OCI-LY7 (cell line): ENCODE results near the gene SUDS3. TPM values are rescaled to one million over a fixed set of nuclear protein-coding genes. Genes with fewer than 3 reads are reported as not detected.

Experiments used
- BruUV-seq: library from RNA; stranded (reverse); fragments of 400-500 nt; replicated peaks from 2 replicates; lab custom pipeline; 2021; lab: Mats Ljungman, UMichigan
- CTCF ChIA-PET: fragments of 300-600 bp; sonication (Branson Sonifier 250); formaldehyde crosslinking; loops from one replicate; lab custom pipeline; 2022; ENCODE audit warnings: antibody characterized with exemption; ENCODE audit not compliant: unreplicated experiment; lab: Charles Lee
- POLR2A ChIA-PET: fragments of 300-600 bp; sonication (Branson Sonifier 250); formaldehyde crosslinking; loops from one replicate; lab custom pipeline; 2022; ENCODE audit warnings: antibody characterized with exemption; lab: Charles Lee
- DNase-seq: peaks from one replicate; pipeline ENCODE4 v3.0.0-alpha.2; 2015; ENCODE audit warnings: low spot score
- H2AFZ ChIP-seq: fragments of 200-600 bp; sonication (generic), shearing (Covaris generic); 2 replicates; pipeline ENCODE4 v1.6.1; 2014; ENCODE audit warnings: mild to moderate bottlenecking, antibody characterized with exemption, low read length, moderate library complexity
- H3K27ac ChIP-seq: fragments of 200-600 bp; sonication (generic); 2 replicates; pipeline ENCODE4 v1.5.1; 2014; ENCODE audit warnings: mixed run types, low read depth, mild to moderate bottlenecking, moderate library complexity, low read length, inconsistent platforms; ENCODE audit not compliant: poor library complexity, severe bottlenecking
- H3K36me3 ChIP-seq: fragments of 200-600 bp; sonication (generic); 2 replicates; pipeline ENCODE4 v1.6.1; 2014; ENCODE audit warnings: mild to moderate bottlenecking, antibody characterized with exemption, low read length, moderate library complexity, mixed read lengths; ENCODE audit not compliant: insufficient read depth
- H3K4me1 ChIP-seq: fragments of 200-600 bp; sonication (generic); 2 replicates; pipeline ENCODE4 v1.5.1; 2014; ENCODE audit warnings: mild to moderate bottlenecking, low read length; ENCODE audit not compliant: insufficient read depth, poor library complexity, severe bottlenecking
- H3K4me2 ChIP-seq: fragments of 200-600 bp; sonication (generic); 2 replicates; pipeline ENCODE4 v1.6.1; 2014; ENCODE audit warnings: mild to moderate bottlenecking, low read length
- H3K4me3 ChIP-seq: fragments of 200-600 bp; sonication (generic); 2 replicates; pipeline ENCODE4 v1.5.1; 2014; ENCODE audit warnings: mild to moderate bottlenecking, low read depth, low read length; ENCODE audit not compliant: poor library complexity, severe bottlenecking
- H3K79me2 ChIP-seq: fragments of 200-600 bp; sonication (generic); 2 replicates; pipeline ENCODE4 v1.6.1; 2016; ENCODE audit warnings: low read depth, mild to moderate bottlenecking, low read length, moderate library complexity, mixed read lengths; ENCODE audit not compliant: insufficient read depth
- H3K9me2 ChIP-seq: fragments of 200-600 bp; sonication (generic); 2 replicates; pipeline ENCODE4 v1.6.1; 2016; ENCODE audit warnings: mild to moderate bottlenecking, low read length, mixed read lengths; ENCODE audit not compliant: insufficient read depth
- H3K9me3 ChIP-seq: fragments of 200-600 bp; sonication (generic); 2 replicates; pipeline ENCODE4 v1.6.1; 2014; ENCODE audit warnings: mild to moderate bottlenecking, mixed run types, low read length, mixed read lengths
- H4K20me1 ChIP-seq: fragments of 200-600 bp; sonication (generic); 2 replicates; pipeline ENCODE4 v1.6.1; 2014; ENCODE audit warnings: mild to moderate bottlenecking, antibody characterized with exemption, low read length, moderate library complexity, mixed read lengths; ENCODE audit not compliant: insufficient read depth
- EZH2phosphoT487 ChIP-seq: fragments of 200-600 bp; sonication (generic); IDR thresholded peaks from 2 replicates; pipeline ENCODE4 v1.6.1; 2018; ENCODE audit warnings: low read depth, borderline replicate concordance, mild to moderate bottlenecking, mixed run types, antibody characterized with exemption, low read length, moderate library complexity, mixed read lengths
- intact Hi-C: fragments of 100-400 bp; cut with micrococcal nuclease; formaldehyde crosslinking; loops from one replicate; pipeline ENCODE4 v1.10.0; 2022; ENCODE audit not compliant: unreplicated experiment
- total RNA-seq, 2 experiments: library from RNA; depleted of rRNA in 1 of 2; stranded (reverse); fragments of >200 nt in 1 of 2; shearing (Covaris generic) in 1 of 2; gene quantifications; 2 replicates each; pipeline ENCODE4 v1.2.3, GENCODE V29; 2014 to 2022
- TF ChIP-seq, protein P1 (sequence below): fragments of 200-600 bp; sonication (generic); conservative IDR thresholded peaks from 2 replicates; pipeline ENCODE4 v1.5.1; 2014; ENCODE audit warnings: mild to moderate bottlenecking, antibody characterized with exemption, low read length, moderate library complexity, mixed read lengths

Gene SUDS3
- total RNA-seq, 2 experiments from 2014 or later, result 34.4 to 39.1 TPM

DNA sequence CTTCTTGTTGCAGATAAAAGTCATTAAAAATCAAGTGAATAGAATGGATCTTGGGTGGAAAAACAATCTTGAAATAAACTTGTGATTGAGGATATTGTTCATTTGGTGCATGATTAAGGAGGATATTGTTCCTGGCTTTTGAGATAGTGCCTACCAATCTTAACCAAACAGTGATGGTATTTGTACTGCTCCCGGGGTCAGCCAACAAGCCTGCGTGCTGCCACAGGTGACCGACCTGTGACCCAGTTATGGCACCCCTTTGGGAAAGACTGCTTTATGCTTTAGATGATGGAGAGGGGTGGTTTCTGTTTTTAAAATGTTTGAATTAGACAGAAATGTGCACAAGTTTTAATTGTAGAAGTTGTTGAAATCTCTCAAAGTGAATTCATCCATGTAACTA, 41.6 kb downstream of the SUDS3 start:
- TF ChIP-seq EZH2phosphoT487, result no peak
- TF ChIP-seq, protein P1, sequence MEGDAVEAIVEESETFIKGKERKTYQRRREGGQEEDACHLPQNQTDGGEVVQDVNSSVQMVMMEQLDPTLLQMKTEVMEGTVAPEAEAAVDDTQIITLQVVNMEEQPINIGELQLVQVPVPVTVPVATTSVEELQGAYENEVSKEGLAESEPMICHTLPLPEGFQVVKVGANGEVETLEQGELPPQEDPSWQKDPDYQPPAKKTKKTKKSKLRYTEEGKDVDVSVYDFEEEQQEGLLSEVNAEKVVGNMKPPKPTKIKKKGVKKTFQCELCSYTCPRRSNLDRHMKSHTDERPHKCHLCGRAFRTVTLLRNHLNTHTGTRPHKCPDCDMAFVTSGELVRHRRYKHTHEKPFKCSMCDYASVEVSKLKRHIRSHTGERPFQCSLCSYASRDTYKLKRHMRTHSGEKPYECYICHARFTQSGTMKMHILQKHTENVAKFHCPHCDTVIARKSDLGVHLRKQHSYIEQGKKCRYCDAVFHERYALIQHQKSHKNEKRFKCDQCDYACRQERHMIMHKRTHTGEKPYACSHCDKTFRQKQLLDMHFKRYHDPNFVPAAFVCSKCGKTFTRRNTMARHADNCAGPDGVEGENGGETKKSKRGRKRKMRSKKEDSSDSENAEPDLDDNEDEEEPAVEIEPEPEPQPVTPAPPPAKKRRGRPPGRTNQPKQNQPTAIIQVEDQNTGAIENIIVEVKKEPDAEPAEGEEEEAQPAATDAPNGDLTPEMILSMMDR, result no peak
- Histone ChIP-seq H3K4me2 (no peak overlapping the region), H3K4me1 (no peaks in the 10 kb centered on the region), H3K79me2 (no peaks in the 10 kb centered on the region), H3K9me2 (no peaks in the 10 kb centered on the region), H2AFZ (no peak overlapping the region), H4K20me1 (no peaks in the 10 kb centered on the region), H3K27ac (no peak overlapping the region), H3K9me3 (no peaks in the 10 kb centered on the region), H3K4me3 (no peak overlapping the region), H3K36me3 (peaks cover 48% of the 10 kb centered on the region)
- BruUV-seq, result no TSS peak
- intact Hi-C loops, result no loop called here
- DNase-seq, result no peak
- ChIA-PET CTCF (no interaction called here), POLR2A (no interaction called here)

DNA sequence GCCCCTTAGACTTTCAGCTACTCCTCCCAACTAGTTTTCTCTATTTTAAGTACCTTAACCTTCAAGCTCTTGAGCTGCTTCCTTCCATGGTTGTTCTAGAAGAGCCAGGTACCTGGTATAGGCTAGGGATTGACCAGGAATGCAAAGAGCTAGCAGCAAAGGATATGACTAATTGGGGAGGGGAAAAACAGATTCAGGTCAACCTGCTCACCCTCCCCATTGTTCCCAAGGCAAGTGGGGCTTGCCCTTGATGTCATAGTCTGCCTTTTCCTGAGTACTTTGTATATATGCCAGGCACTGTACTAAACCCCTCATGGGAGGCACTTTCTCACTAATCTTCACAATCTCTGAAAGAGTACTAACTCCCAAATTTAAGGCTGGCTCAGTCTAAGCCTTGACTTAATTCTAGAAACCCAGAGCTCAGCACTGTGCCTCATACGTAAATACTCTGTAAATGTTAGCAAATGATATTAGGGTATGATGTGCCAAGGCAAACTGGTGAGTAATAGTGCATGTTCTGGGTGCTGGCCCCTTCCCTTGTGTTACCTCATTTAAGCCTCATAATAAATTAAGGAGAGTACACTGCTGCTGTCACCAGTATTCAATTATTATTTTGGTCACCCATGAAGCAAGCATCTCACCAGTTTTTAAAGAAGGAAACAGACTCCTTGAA, 42.2 kb downstream of the SUDS3 start:
- H3K4me3 ChIP-seq, result no peak overlapping the region
- H3K4me2 ChIP-seq, result no peak overlapping the region
- no peaks in the 10 kb centered on the region for H3K4me1 ChIP-seq
- H2AFZ ChIP-seq, result no peak overlapping the region
- BruUV-seq, result no TSS peak
- H3K9me3 ChIP-seq, result no peaks in the 10 kb centered on the region
- no peaks in the 10 kb centered on the region for H3K79me2 ChIP-seq
- no peak for DNase-seq
- intact Hi-C loops, result no loop called here
- H4K20me1 ChIP-seq, result no peaks in the 10 kb centered on the region
- ChIA-PET CTCF (no interaction called here), POLR2A (no interaction called here)
- TF ChIP-seq, protein P1, result no peak
- no peak for TF ChIP-seq EZH2phosphoT487
- no peak overlapping the region for H3K27ac ChIP-seq
- H3K36me3 ChIP-seq, result peaks cover 42% of the 10 kb centered on the region
- H3K9me2 ChIP-seq, result no peaks in the 10 kb centered on the region

DNA sequence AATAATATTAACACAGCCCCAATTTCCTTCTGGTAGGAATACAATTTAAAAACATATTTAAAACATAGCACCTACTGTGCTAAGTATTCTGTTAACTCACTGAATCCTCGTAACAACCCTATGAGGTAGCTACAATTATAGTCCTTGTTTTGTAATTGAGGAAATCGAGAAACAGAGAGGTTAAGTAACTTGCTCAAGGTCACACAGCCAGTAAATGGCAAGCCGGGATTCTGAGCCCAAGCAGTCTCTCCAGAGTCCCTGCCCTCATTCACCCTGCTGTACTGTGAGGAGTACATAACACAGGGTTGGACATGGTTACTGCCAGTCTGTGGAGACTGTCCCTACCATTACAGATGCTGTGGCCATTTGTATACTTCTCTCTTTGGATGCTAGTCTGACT, 44.3 kb downstream of the SUDS3 start:
- no peak for DNase-seq
- CTCF ChIA-PET, result no interaction called here
- intact Hi-C loops, result no loop called here
- no peaks in the 10 kb centered on the region for H4K20me1 ChIP-seq
- BruUV-seq, result no TSS peak
- no peaks in the 10 kb centered on the region for H3K9me3 ChIP-seq
- no peaks in the 10 kb centered on the region for H3K4me1 ChIP-seq
- TF ChIP-seq, protein P1, result no peak
- TF ChIP-seq EZH2phosphoT487, result no peak
- peaks cover 21% of the 10 kb centered on the region for H3K36me3 ChIP-seq
- no peak overlapping the region for H3K4me2 ChIP-seq
- no peak overlapping the region for H3K27ac ChIP-seq
- no peaks in the 10 kb centered on the region for H3K9me2 ChIP-seq
- no peak overlapping the region for H2AFZ ChIP-seq
- no peaks in the 10 kb centered on the region for H3K79me2 ChIP-seq
- POLR2A ChIA-PET, result no interaction called here
- H3K4me3 ChIP-seq, result no peak overlapping the region
